HG03469 (cell line): Measurements from ENCODE around the gene PDE4A.
A peak's percentile ranks its signal among the peaks of the same experiment; 100 is the strongest.
"Not testable (repeated sequence)": the region's sequence is repeated elsewhere in the genome, so short reads cannot be mapped to it uniquely, and the experiment has no call there.

Experiments
- ATAC-seq: cut with Tn5 transposase; IDR thresholded peaks from one replicate; pipeline ENCODE4 v1.9.1; 2021; ENCODE audit warnings: mild to moderate bottlenecking, moderate library complexity, moderate number of reproducible peaks; ENCODE audit not compliant: unreplicated experiment

The PDE4A gene

GRCh38 chr19:10461047-10461949 is 41.0 kb downstream of the PDE4A start:
- no peak for ATAC-seq

GRCh38 chr19:10462042-10462441 is 41.7 kb downstream of the PDE4A start:
- ATAC-seq, result not testable (repeated sequence)

GRCh38 chr19:10462557-10462956 is 42.2 kb downstream of the PDE4A start:
- ATAC-seq, result no peak

GRCh38 chr19:10464456-10464855 is 44.1 kb downstream of the PDE4A start:
- no peak for ATAC-seq

GRCh38 chr19:10467104-10467706 is 46.9 kb downstream of the PDE4A start:
- ATAC-seq, result no peak

- no peak for ATAC-seq
Observed at GRCh38 chr19:10468133-10468532, 47.8 kb downstream of the PDE4A start.

GRCh38 chr19:10471909-10472308 is 51.6 kb downstream of the PDE4A start:
- ATAC-seq, result no peak

- ATAC-seq, result no peak
Observed at GRCh38 chr19:10473192-10473591, 52.9 kb downstream of the PDE4A start.

GRCh38 chr19:10474962-10475451 is 54.7 kb downstream of the PDE4A start:
- ATAC-seq, result no peak

GRCh38 chr19:10478476-10478875 is 58.1 kb downstream of the PDE4A start:
- no peak for ATAC-seq

GRCh38 chr19:10478903-10479384 is 58.6 kb downstream of the PDE4A start:
- ATAC-seq, result no peak

GRCh38 chr19:10486551-10486950 is 66.2 kb downstream of the PDE4A start:
- no peak for ATAC-seq

GRCh38 chr19:10491472-10492047 is 71.2 kb downstream of the PDE4A start:
- no peak for ATAC-seq

- ATAC-seq, result no peak
Observed at GRCh38 chr19:10497371-10497770, 77.0 kb downstream of the PDE4A start.

GRCh38 chr19:10499550-10500246 is 79.4 kb downstream of the PDE4A start:
- ATAC-seq, result no peak

GRCh38 chr19:10500247-10500592 is 79.9 kb downstream of the PDE4A start:
- no peak for ATAC-seq

GRCh38 chr19:10501971-10502523 is 81.7 kb downstream of the PDE4A start:
- ATAC-seq, result peak; percentile 17

GRCh38 chr19:10502524-10503001 is 82.2 kb downstream of the PDE4A start:
- ATAC-seq, result peak; percentile 66

GRCh38 chr19:10503002-10503789 is 82.9 kb downstream of the PDE4A start, which contains the start of gene KEAP1:
TSS of gene KEAP1 (minus strand) at chr19:10503356. CDS start at chr19:10500033, 3,323 bp downstream.
- ATAC-seq, result peak; percentile 13
